NCI-H187 treated with DMSO at 0.1 percent for 48 hours (cell line): ENCODE data around the gene OCEL1.

ENCODE experiments used
- DNase-seq: peaks from one replicate; lab custom pipeline; 2025; lab: John Stamatoyannopoulos, UW

Gene OCEL1

GRCh38 chr19:17210296-17210695 is 15.7 kb upstream of the OCEL1 start:
- no peak for DNase-seq

DNA sequence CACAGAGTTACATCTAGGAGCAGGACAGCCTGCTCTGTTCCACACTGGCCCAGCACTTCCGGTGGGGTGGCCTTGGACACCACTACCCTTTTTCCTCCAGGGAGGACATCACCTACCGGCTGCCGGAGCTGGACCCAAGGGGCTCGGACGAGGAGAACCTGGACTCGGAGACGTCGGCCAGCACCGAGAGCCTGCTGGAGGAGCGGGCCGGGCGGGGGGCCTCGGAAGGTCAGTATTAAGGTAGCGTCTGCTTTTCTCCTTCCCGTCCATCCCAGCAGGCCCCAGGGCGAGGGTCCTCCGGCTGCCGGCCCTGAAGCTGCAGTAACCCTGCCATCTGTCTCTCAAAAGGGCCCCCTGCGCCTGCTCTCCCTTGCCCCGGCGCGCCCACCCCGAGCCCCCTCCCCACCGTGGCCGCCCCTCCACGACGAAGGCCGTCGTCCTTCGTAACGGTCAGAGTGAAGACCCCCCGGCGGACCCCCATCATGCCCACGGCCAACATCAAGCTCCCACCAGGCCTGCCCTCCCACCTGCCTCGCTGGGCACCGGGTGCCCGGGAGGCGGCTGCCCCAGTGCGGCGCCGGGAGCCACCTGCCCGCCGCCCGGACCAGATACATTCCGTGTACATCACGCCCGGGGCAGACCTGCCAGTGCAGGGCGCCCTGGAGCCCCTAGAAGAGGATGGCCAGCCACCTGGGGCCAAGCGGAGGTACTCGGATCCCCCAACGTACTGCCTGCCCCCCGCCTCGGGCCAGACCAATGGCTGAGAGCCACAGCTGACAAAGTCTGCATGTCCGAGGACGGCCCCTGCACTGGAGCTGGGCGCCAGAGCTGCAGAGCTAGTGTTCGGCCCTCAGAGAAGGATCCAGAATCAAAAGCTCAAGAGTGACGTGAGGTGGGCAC is 14.2 kb upstream of the OCEL1 start:
- DNase-seq = no peak

GRCh38 chr19:17213334-17213733 is 12.7 kb upstream of the OCEL1 start:
- no peak for DNase-seq

GRCh38 chr19:17214508-17215126 is 11.4 kb upstream of the OCEL1 start:
- DNase-seq = no peak

DNA sequence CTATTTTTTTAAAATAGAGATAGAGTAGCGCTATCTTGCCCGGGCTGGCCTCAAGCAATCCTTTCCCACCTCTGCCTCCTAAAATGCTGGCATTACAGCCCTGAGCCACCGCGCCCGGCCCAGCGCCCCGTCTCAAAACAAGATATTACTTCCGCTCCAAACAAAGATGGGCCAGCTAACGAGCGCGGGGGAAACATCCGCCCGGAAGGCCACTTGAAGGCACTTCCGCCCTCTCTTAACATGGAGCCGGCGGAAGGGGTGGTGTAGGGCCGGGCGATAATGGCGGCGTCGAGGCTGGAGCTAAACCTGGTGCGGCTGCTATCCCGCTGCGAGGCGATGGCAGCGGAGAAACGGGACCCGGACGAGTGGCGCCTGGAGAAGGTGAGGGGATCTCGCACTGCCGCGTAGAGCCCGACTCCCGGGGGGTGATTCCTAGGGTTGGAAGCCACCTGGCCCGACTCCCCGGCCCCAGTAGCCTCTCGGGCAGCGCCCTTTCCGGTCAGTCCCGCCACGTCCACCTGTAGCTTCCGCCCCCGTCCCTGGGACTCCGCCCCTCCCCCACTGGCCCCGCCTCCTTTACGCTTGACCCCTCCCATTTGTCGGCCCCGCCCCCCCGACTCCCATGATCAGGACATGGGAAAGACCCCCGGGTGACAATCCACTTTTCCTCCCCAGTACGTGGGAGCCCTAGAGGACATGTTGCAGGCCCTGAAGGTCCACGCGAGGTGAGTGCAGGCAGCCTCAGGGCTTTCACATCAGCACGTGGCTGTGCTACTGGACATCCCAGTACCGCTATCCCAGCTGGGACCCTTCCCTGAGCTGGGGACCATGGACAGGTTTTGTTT is 10.7 kb upstream of the OCEL1 start, which contains the start of gene USE1:
Gene USE1 (plus strand): TSS at position 231 of the 845 bp plus-strand sequence. CDS start 49 bp downstream, at position 280.
- peak; percentile 19 for DNase-seq

- no peak for DNase-seq
These were observed 9.9 kb upstream of the OCEL1 start for GRCh38 chr19:17216058-17216670.

GRCh38 chr19:17219286-17219685 is 6.7 kb upstream of the OCEL1 start:
- no peak for DNase-seq

DNA sequence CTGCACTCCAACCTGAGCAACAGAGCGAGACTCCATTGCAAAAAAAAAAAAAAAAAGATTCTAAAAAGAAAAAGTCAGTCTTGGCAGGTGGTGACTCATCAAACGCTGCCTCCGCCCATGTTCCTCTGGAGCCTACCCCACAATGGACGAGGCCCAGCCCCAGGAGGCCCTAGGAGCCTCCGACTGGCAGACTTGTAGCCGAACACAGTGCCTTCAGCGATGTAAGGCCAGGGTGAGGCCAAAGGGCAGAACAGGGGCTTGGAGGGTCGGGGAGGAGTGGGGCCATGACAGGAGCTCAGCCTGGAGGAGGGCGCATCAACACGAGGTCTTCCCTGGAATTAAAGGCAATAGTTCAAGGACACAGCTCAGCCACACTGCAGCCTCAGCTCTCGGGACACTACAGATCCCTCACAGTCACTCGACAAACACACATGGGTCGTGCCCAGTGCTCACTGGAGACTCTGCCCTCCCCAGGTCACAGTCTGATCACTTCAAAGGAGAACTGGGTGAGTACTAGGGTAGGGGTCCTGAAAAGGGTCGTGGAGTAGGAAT is 5.7 kb upstream of the OCEL1 start:
- DNase-seq = no peak

DNA sequence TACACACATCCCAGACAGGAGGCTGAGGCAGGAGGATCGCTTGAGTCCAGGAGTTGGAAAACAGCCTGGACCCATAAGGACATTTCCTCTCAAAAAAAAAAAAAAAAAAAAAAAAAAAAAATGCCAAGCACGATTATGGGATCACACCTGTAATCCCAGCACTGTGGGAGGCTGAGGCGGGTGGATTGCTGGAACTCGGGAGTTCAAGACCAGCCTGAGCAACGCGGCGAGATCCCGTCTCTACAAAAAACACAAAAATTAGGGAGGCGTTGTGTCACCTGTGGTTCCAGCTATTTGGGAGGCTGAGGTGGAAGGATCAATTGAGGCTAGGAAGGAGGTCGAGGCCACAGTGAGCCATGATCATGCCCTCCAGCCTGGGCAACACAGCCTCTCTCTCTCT is 973 bp upstream of the OCEL1 start:
- DNase-seq = no peak

GRCh38 chr19:17227798-17228367 is 1.9 kb downstream of the OCEL1 start:
- no peak for DNase-seq

- no peak for DNase-seq
These were observed 3.9 kb downstream of the OCEL1 start for GRCh38 chr19:17229890-17230289.

- DNase-seq = no peak
These were observed 6.2 kb downstream of the OCEL1 start for GRCh38 chr19:17232258-17232657.

DNA sequence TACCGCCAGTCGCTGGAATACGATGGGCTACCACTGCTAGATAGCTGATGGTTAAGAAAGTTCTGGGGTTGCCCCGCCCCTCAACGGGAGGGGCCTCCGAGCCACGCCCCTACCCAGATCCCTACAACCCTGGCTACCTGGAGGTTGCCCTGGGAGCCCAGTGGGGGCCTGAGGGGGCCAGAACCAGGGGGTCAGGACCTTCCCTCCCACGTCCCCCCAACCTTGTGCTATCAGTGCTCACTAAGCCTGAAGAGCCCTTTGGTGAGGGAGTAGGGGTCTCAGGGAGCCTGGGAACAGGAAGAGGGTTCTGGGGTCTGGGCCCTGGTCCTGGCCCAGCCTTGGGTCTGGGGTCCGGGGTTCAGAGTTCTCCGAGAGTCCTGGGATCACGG is 8.9 kb downstream of the OCEL1 start:
- DNase-seq = no peak

DNA sequence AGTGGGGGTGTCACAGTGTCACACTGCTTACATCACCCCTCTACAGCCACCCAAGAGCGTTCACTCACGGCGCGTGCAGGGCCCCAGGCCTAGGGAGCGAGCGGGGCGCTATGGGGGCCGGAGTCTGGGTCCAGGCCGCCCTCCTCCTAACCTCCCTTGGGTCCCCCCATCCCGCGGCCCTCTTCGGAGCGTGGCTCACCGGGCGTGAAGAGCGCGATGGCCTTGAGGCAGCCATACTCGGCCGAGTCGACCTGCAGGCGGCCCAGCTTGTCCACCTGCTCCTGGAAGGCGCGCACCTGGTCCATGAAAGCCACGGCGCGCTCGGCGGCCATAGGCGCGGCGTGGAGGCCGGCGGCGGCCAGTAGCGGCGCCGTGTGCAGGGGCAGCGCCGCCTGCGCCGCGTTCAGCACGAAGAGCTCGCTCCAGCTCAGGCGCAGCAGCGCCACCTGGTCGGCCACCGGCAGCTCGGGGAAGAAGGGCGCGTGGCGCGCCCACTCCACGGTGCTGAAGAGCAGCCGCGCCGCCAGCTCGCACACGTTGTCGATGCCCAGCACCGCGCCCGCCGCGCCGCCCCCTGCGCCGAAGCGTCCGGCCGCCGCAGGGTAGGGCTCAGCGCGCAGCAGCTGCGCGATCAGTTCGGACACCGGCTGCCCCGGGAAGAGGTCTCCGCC is 9.4 kb downstream of the OCEL1 start:
- no peak for DNase-seq

DNA sequence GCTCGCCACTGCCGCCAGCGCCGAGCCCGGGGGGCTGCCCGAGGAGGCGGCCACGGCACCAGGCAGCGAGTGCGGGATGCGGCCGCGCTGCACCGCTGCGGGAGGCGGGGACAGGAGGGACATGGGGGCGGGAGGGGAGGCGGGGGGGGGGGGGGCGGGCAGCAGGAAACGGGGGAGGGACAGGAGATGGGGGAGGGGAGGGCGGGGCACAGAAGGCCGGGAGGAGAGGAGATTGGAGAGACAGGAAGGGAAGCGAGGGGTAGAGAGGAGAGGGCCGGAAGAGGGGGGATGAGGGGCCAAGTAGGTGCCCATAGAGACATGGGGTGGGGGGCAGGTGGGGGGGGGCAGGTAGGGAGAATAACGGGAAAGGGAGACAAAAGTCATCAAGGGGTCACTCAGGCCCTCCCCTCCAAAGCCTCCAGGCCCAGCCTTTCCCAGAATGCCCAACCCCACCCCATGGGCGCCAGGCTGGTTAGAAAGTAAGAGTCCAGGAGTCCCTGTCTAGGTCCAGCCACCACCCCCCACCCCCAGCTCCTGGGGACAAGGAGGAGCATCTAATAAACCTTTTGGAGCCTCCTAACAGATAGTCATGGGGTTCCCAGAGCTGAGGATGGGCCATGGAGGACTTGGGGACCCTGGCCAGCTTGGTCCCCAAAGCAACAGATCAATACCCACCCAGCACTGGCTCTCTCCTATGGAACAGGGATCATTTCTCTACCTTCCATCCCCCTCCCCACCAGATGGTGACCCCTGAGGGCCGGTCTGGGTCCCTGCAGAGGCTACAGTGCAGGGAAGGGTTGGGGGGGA is 10.1 kb downstream of the OCEL1 start:
- no peak for DNase-seq

GRCh38 chr19:17236811-17237543 is 11.0 kb downstream of the OCEL1 start:
- no peak for DNase-seq

DNA sequence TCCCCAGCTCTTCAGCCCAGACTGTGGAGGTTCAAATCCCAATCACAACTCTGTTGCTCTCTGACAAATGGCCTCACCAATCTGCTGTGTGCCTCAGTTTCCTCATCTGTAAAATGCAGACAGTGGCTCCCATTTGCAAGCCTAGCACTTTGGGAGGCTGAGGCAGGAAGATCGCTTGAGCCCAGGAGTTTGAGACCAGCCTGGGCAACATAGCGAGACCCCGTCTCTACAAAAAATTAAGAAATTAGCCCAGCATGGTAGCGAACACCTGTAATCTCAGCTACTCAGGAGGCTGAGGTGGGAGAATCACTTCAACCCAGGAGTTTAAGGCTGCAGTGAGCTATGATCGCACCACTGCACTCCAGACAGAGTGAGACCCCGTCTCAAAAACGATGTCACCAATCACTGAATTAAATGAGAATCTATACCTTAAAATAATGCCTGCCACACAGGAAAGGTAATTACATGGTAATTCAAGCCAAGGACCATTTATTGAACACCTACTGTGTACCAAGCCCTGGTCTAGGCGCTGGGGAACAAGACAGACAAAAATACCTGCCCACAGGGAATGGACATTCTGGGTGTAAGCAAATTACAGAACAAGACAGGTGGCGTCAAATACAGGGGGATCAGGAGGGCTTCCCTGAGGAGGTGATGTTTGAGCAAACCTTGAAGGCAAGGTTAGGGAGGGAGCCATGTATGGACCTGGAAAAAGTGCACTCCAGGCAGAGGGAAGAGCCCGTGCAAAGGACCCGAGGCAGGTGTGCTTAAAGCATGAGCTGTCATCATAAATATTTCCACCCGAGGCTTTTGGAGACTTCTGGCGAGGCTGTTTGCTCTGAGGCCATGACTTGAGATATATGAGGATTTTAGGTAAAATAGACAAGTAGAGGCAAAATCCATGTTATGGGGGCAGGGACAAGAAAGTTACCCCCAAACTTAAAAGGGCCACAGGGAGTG is 12.0 kb downstream of the OCEL1 start:
- DNase-seq = no peak
